Upper lobe of left lung (tissue), 6 donors: ENCODE data around the gene TMEM41A. TPM values are rescaled to one million over a fixed set of nuclear protein-coding genes. Genes with fewer than 3 reads are reported as not detected.

ENCODE experiments used
- ATAC-seq, 2 donors: fragments of 200-7000 bp; cut with Tn5 transposase; one replicate each; pipeline ENCODE4 v1.9.1; 2022; ENCODE audit warnings: mild to moderate bottlenecking in 2 of 2, moderate library complexity in 2 of 2; ENCODE audit not compliant: low FRiP score in 2 of 2
- DNase-seq, 2 donors: peaks; one replicate each; pipeline ENCODE4 v3.0.0-alpha.2; 2019 to 2020
- H3K27ac ChIP-seq, 4 donors: fragments of 200-600 bp; sonication (generic); one replicate each; pipeline ENCODE4 v1.5.1; 2016 to 2019
- H3K27me3 ChIP-seq, 4 donors: fragments of 200-600 bp; sonication (generic); one replicate each; pipeline ENCODE4 v1.5.1; 2017 to 2019
- H3K36me3 ChIP-seq, 4 donors: fragments of 200-600 bp; sonication (generic); one replicate each; pipeline ENCODE4 v1.5.1; 2016 to 2019
- H3K4me1 ChIP-seq, 4 donors: fragments of 200-600 bp; sonication (generic); one replicate each; pipeline ENCODE4 v1.5.1; 2018 to 2019
- H3K4me3 ChIP-seq, 4 donors: fragments of 200-600 bp; sonication (generic); one replicate each; pipeline ENCODE4 v1.5.1; 2017 to 2019; ENCODE audit warnings: mild to moderate bottlenecking in 2 of 4, moderate library complexity in 1 of 4
- H3K9me3 ChIP-seq, 4 donors: fragments of 200-600 bp; sonication (generic); one replicate each; pipeline ENCODE4 v1.5.1; 2018 to 2019
- EP300 ChIP-seq, 4 donors: sonication (generic); formaldehyde crosslinking; IDR thresholded peaks; one replicate each; pipeline ENCODE4 v1.5.1; 2017; ENCODE audit warnings: antibody characterized with exemption in 4 of 4, control low read depth in 2 of 4
- POLR2A ChIP-seq, 4 donors: fragments of 450-650 bp; IDR thresholded peaks; one replicate each; pipeline ENCODE4 v1.5.1; 2016 to 2017; ENCODE audit warnings: antibody characterized with exemption in 4 of 4, mild to moderate bottlenecking in 2 of 4
- POLR2AphosphoS5 ChIP-seq, 2 donors: sonication (generic); formaldehyde crosslinking; IDR thresholded peaks; one replicate each; pipeline ENCODE4 v1.5.1; 2017; ENCODE audit warnings: antibody characterized with exemption in 2 of 2
- WGBS, 2 donors: methylation state at CpG; one replicate each; pipeline ENCODE4 v1.1.5; 2017 to 2018; 5-methylcytosine and 5-hydroxymethylcytosine counted together
- total RNA-seq, 6 donors: library from RNA; depleted of rRNA in 4 of 6; stranded (reverse); fragments of >200 nt in 4 of 6; gene quantifications; one replicate each; pipeline versions ENCODE4 v1.1.0 to v1.2.1, GENCODE V29; 2016 to 2021
- TF ChIP-seq, protein P1 (sequence below), 6 experiments: fragments of 450-650 bp in 4 of 6; fragments of 200-600 bp in 2 of 6; sonication (generic) in 2 of 6; IDR thresholded peaks; one replicate each; pipeline ENCODE4 v1.5.1; 2016 to 2019; ENCODE audit warnings: antibody characterized with exemption in 6 of 6
- donor health status: DM: no; HTN: no; CAD: no; lungs with moderate emphysema.
- donor health status: DM: no; HTN: yes; CAD: no; lungs with severe emphysema.

Gene TMEM41A
- total RNA-seq, 6 donors from 2014 or later: 14.8 to 38.5 (median 24.5) TPM

DNA sequence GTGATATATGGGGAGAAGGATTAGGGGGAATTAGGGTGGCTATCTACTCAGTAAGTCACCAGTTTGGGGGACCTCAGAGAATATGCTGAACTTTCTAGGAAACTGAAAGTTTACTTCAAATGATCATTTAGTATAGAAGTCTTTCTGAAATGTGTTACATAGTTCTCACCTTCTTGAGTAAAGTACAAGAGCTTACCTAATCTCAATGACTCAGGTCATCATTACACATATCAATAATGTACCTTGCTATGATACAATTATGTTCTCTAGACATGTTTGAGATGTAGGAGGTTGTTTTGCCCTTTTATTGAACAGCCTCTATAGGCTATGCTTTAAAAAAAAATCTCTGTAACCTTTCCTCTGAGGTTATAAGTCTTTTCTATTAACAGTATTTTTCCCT is 50.7 kb downstream of the TMEM41A start:
- ATAC-seq: no peak

DNA sequence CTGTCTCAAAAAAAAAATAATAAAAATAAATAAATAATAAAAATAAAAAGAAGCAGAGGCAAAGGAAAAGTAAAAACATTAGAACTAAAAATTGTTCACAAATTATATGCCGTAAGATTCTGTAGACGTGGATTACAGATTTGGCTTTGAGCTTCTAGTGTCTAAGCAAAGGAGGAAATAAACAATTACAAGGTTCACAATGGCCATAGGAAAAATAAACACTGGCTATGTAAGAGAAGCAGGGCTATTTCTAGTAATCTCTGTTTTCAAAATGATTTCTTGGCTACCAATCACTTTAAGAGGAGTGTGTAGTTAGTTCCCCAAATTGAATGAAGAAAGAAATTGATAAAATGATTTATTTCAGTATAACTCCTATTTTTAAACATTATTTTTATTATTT is 54.5 kb downstream of the TMEM41A start:
- Histone ChIP-seq H3K9me3 (no peaks in the 10 kb centered on the region), H3K4me3 (no peak overlapping the region), H3K36me3 (no peaks in the 10 kb centered on the region), H3K27me3 (no peaks in the 10 kb centered on the region), H3K27ac (no peak overlapping the region), H3K4me1 (no peaks in the 10 kb centered on the region)
- 63 to 78% methylated on average over 2 of the region's 2 CpGs for WGBS, 2 donors
- ATAC-seq (no peak), DNase-seq (no peak)
- TF ChIP-seq POLR2AphosphoS5 (IDR thresholded peaks at IDR 0.05): no peak
- no peak for TF ChIP-seq EP300 (IDR thresholded peaks at IDR 0.05)
- no peak for TF ChIP-seq POLR2A (IDR thresholded peaks at IDR 0.05)
- TF ChIP-seq, protein P1, sequence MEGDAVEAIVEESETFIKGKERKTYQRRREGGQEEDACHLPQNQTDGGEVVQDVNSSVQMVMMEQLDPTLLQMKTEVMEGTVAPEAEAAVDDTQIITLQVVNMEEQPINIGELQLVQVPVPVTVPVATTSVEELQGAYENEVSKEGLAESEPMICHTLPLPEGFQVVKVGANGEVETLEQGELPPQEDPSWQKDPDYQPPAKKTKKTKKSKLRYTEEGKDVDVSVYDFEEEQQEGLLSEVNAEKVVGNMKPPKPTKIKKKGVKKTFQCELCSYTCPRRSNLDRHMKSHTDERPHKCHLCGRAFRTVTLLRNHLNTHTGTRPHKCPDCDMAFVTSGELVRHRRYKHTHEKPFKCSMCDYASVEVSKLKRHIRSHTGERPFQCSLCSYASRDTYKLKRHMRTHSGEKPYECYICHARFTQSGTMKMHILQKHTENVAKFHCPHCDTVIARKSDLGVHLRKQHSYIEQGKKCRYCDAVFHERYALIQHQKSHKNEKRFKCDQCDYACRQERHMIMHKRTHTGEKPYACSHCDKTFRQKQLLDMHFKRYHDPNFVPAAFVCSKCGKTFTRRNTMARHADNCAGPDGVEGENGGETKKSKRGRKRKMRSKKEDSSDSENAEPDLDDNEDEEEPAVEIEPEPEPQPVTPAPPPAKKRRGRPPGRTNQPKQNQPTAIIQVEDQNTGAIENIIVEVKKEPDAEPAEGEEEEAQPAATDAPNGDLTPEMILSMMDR (IDR thresholded peaks at IDR 0.05): no peak

More for the DNA sequence above, 50.7 kb downstream of the TMEM41A start:
- DNase-seq: no peak
- H3K36me3 ChIP-seq: peaks cover 0 to 8% (median 1%) of the 10 kb centered on the region in 4 donors
- no peak for TF ChIP-seq POLR2A (IDR thresholded peaks at IDR 0.05)
- no peak for TF ChIP-seq EP300 (IDR thresholded peaks at IDR 0.05)
- TF ChIP-seq, protein P1 (IDR thresholded peaks at IDR 0.05): no peak
- no peak for TF ChIP-seq POLR2AphosphoS5 (IDR thresholded peaks at IDR 0.05)
- H3K27me3 ChIP-seq: no peaks in the 10 kb centered on the region
- H3K4me1 ChIP-seq: no peaks in the 10 kb centered on the region
- no peak overlapping the region for H3K27ac ChIP-seq
- H3K9me3 ChIP-seq: no peaks in the 10 kb centered on the region
- no peak overlapping the region for H3K4me3 ChIP-seq

DNA sequence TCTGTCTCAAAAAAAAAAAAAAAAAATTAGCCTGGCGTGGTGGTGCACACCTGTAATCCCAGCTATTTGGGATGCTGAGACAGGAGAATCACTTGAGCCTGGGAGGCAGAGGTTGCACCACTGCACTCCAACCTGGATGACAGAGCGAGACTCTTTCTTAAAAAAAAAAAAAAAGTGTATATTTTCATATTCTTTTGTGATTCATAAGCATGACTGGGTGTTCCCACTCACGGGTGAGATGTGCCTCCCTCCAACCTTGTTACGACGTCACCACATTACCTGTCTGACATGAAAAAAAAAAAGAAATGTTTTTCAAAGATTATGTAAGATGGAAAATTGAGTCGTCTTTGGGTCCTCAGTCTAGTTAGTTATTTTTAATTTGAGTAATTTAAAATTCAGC is 56.8 kb downstream of the TMEM41A start:
- no peak overlapping the region for H3K27ac ChIP-seq
- WGBS, 2 donors: 95% methylated on average over 6 of the region's 6 CpGs
- no peaks in the 10 kb centered on the region for H3K36me3 ChIP-seq
- H3K4me3 ChIP-seq: no peak overlapping the region
- no peaks in the 10 kb centered on the region for H3K4me1 ChIP-seq
- H3K27me3 ChIP-seq: no peaks in the 10 kb centered on the region
- ATAC-seq: no peak
- TF ChIP-seq POLR2A (IDR thresholded peaks at IDR 0.05): no peak
- TF ChIP-seq POLR2AphosphoS5 (IDR thresholded peaks at IDR 0.05): no peak
- TF ChIP-seq EP300 (IDR thresholded peaks at IDR 0.05): no peak
- TF ChIP-seq, protein P1 (IDR thresholded peaks at IDR 0.05): no peak
- no peaks in the 10 kb centered on the region for H3K9me3 ChIP-seq
- no peak for DNase-seq

DNA sequence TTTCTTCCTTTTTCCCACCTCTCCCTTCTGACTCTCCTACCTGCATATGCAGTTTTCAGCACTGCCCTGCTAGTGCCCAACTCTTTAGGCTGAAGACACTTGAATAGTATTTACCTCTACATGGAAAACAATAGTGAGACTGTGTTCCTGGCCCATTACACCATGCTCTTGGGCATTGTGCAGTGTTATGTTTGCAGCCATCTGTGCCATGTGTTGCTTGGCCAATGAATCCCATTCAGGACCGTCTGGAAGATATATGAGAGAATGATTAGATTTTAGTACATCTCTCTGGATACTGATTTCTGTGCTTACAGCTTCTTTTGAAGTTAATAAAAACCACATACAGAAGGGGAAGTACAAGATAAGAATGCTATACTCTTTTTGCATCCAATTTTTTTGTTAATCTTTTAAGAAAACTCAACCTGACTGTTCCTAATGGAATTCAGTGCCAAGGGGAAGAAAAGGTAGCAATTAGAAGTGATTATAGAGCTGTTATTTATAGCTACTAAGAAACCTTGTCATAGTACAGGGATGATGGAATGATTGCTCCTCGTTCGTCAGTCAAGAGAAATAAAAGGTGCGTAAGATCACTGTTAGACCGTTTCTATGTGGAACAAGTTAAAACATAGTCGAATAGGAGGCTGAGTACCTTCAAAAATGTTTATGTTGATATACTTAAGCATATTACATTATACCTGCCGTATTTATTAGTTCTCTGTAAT is 58.9 kb downstream of the TMEM41A start:
- TF ChIP-seq, protein P1 (IDR thresholded peaks at IDR 0.05): no peak
- no peak for TF ChIP-seq EP300 (IDR thresholded peaks at IDR 0.05)
- TF ChIP-seq POLR2A (IDR thresholded peaks at IDR 0.05): no peak
- no peak for TF ChIP-seq POLR2AphosphoS5 (IDR thresholded peaks at IDR 0.05)
- WGBS, 2 donors: 90 to 92% methylated on average over 7 of the region's 7 CpGs

More for the DNA sequence above, 58.9 kb downstream of the TMEM41A start:
- no peak for DNase-seq
- Histone ChIP-seq H3K36me3 (no peaks in the 10 kb centered on the region), H3K4me3 (no peak overlapping the region), H3K27me3 (no peaks in the 10 kb centered on the region), H3K9me3 (no peaks in the 10 kb centered on the region), H3K27ac (no peak overlapping the region), H3K4me1 (no peaks in the 10 kb centered on the region)
- ATAC-seq: no peak

Other genes with a start within 250 kb of the TMEM41A start
- gene EHHADH, start 245.0 kb downstream of the TMEM41A start, total RNA-seq: 10 to 100 TPM in 2 of 6 donors, 1 to 10 TPM in 4; 3.6 to 14.8 (median 7.6) TPM
- gene MAP3K13, start 135.9 kb downstream of the TMEM41A start, total RNA-seq: 10 to 100 TPM; 25.3 to 41.4 (median 31.2) TPM
- gene LIPH, start 53.6 kb upstream of the TMEM41A start, total RNA-seq: 10 to 100 TPM; 25.9 to 63.1 (median 42.3) TPM
- 10 to 100 TPM; 18.9 to 42.2 (median 31.6) TPM for gene SENP2, start 87.3 kb upstream of the TMEM41A start, total RNA-seq